Amniotic epithelial cell (primary cell): ENCODE measurements around the gene DENND1C.

Experiments used
- DNase-seq: peaks from one replicate; pipeline ENCODE4 v3.0.0-alpha.2; 2010; ENCODE audit warnings: low read depth

The DENND1C gene, protein sequence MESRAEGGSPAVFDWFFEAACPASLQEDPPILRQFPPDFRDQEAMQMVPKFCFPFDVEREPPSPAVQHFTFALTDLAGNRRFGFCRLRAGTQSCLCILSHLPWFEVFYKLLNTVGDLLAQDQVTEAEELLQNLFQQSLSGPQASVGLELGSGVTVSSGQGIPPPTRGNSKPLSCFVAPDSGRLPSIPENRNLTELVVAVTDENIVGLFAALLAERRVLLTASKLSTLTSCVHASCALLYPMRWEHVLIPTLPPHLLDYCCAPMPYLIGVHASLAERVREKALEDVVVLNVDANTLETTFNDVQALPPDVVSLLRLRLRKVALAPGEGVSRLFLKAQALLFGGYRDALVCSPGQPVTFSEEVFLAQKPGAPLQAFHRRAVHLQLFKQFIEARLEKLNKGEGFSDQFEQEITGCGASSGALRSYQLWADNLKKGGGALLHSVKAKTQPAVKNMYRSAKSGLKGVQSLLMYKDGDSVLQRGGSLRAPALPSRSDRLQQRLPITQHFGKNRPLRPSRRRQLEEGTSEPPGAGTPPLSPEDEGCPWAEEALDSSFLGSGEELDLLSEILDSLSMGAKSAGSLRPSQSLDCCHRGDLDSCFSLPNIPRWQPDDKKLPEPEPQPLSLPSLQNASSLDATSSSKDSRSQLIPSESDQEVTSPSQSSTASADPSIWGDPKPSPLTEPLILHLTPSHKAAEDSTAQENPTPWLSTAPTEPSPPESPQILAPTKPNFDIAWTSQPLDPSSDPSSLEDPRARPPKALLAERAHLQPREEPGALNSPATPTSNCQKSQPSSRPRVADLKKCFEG

GRCh38 chr19:6481541-6482342 is at the start of gene DENND1C:
Gene DENND1C, minus strand, starts transcription at chr19:6481787. Its CDS starts 92 bp downstream, at chr19:6481695.
- no peak for DNase-seq

GRCh38 chr19:6530386-6531162 is 49.0 kb upstream of the DENND1C start, which contains the start of gene TNFSF9:
Gene TNFSF9, plus strand, starts transcription at chr19:6531026. Its CDS starts 11 bp downstream, at chr19:6531037.
- peak; percentile 68 for DNase-seq

DNA sequence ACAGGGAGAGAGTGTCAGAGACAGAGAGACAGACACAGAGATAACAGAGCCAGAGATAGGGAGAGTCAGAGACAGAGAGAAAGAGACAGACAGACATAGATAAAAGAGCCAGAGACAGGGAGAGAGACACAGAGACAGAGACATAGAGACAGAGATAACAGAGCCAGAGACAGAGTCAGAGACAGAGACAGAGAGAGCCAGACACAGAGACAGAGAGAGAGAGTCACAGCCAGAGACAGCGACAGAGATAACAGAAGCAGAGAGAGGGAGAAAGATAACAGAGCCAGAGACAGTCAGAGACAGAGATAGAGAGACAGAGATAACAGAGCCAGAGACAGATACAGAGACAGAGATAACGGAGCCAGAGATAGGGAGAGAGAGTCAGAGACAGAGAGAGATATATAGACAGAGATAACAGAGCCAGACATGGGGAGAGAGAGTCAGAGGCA is 48.4 kb upstream of the DENND1C start:
- DNase-seq, result no peak

- no peak for DNase-seq
Observed at GRCh38 chr19:6529351-6529750, 47.8 kb upstream of the DENND1C start.

DNA sequence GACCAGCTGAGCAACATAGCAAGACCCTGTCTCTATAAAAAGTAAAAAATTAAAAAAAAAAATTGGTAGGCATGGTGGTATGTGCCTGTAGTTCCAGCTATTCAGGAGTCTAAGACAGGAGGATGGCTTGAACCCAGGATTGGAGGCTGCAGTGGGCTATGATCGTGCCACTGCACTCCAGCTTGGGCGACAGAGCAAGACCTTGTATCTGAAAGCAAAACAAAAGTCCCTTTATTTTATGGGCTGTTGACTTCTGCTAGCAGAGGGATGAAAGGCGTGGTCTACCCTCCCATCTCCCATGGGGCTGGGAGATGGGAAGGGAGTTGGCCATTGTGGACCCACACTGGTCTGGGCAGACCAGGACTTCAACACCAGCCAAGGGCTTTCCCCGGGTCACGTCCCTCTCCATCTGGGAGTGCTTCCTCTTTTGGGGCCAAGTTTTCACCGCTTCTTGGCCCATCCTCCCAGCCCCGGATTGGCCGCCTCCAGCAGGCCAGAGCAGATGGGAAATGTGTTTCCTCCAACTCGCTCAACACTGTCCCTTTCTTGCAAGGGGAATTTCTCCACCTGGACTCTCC is 47.0 kb upstream of the DENND1C start:
- no peak for DNase-seq

GRCh38 chr19:6527893-6528543 is 46.4 kb upstream of the DENND1C start:
- DNase-seq, result no peak

- no peak for DNase-seq
Observed at GRCh38 chr19:6524311-6524710, 42.7 kb upstream of the DENND1C start.

DNA sequence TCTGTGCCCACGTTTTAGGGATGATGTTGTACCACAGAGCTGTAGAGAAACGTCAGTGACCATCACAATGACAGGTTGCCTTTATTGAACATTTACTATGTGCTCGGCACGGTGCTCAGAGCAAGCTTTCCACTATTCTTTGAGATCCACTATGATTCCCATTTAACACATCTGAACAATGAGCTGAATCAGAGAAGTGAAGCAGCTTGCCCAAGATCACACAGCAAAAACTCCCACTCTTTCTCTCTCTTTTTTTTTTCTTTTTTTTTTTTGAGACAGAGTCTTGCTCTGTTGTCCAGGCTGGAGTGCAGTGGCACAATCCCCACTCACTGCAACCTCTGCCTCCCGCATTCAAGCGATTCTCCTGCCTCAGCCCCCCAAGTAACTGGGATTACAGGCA is 41.1 kb upstream of the DENND1C start:
- no peak for DNase-seq

DNA sequence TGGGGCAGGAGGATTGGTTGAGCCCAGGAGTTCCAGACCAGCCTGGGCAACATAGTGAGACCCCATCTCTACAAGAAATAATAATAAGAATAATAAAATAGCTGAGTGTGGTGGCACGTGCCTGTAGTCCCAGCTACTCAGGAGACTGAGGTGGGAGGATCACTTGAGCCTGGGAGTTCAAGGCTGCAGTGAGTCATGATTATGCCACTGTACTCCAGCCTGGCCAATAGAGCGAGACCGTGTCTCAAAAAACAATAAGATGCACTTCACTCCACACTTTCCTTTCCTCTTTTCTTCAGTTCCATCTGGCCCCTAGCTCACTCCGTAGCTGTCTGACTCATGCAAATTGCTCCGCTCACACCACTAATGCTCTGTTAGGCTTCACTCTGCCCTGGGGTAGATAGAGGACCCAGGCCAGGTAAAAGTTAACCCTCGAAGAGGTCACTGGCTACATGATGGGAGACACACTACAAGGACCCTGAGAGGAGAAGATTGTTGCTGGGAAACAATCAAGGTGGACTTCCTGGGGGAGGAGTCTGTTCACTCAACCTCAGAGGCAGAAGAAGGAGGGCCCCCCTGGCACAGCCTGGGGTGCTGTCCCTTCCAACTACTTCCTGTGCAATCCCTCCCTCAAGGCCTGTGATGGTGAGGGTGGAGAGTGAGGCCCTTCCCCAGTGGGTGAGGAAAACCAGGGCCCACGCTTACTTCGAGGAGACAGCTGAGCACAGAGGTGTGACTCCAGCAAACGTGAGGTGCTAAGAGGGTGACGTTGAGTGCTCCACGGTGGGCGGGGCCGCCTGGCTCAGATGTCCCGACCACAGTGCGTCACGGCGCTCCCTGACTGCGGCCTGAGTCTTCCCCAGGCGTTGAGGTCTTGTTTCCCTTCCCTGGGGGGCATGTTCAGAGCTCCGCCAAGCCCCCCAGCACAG is 40.4 kb upstream of the DENND1C start:
- DNase-seq, result no peak

- DNase-seq, result peak; percentile 66
Observed at GRCh38 chr19:6519289-6519688, 37.7 kb upstream of the DENND1C start.

DNA sequence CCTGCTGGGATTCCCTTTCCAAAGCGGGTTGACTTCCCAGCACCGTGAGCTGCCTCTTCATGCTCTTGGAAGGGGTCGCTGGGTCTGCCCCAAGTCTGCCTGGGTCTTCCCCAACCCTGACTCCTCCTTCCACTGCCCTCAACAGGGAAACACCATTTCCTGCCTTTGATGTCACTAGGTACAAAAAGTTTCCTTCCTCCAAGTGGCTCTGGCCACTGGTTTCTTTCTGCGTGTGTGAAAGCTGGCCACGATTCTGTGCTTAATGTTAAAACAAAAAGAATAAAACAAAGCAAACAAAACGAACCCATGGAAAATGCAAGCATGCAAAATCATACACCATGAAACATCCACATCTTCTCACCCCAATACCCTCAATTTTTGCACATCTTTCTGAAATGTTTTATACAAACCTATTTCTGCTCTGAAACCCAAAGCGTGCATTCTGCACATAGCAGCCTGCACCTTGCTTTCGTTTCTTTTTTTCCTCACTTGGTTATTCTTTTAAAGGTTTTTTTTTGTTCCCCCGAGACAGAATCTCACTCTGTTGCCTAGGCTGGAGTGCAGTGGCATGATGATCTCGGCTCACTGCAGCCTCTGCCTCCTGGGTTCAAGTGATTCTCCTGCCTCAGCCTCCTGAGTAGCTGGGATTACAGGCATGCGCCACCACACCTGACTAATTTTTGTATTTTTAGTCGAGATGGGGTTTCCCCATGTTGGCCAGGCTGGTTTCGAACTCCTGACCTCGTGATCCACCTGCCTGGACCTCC is 36.7 kb upstream of the DENND1C start:
- DNase-seq, result no peak

DNA sequence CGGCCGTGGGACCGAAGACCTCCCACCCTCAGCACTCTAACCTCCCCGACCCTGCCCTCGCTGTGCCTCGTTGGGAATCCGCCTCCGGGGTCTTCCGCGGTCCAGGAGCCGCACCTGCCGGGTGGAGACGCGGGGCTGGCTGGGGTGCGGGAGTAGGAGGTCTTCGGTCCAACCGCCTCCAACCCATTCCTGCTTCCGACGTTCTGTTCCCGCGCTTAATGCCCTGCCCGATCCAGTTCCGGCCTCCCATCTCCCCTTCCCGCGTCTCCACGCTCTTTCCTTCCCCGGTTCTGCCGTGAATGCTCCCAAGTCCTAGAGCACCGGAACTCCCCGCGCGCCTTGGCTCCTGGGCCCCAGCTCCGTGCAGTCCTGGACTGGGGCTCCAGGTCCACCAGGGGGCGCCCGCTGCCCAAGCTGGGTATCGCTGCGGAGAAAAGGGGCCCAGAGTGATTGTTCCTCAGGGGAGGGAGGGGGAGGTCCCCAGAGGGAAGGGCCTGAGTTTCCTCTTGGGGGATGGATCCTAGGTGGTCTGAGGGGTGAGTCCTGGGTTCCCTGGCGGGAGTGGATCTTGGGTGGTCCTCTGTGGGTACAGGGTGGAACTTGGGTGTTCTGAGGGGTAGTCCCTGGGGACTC is 35.2 kb upstream of the DENND1C start:
- DNase-seq, result peak; percentile 55

GRCh38 chr19:6516018-6516658 is 34.6 kb upstream of the DENND1C start:
- DNase-seq, result peak; percentile 81

DNA sequence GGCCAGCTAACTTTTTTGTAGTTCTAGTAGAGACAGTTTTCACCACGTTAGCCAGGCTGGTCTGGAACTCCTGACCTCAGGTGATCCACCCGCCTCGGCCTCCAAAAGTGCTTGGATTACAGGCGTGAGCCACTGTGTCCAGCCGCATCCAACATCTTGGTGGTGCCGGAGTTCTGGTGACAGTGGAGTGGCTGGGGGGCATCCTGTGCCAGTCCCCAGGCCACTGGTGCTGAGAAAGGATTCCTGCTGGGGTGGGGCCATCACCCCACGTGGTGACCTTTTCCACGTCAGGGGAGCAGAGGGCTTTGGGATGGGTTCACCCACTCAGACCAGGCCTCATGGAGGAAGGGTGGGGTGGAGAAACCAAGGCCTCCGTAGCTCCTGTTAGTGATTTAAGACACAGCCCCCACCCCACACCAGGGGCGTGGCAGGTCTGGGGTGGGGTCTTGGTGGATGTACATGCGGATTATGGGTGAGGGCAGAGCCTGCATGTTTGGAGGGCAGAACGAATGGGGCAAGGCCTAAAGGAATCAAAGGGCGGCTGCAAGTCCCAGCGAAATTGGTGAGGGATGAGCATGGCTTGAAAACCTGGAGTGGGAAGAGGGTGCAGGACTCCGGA is 33.4 kb upstream of the DENND1C start:
- no peak for DNase-seq

DNA sequence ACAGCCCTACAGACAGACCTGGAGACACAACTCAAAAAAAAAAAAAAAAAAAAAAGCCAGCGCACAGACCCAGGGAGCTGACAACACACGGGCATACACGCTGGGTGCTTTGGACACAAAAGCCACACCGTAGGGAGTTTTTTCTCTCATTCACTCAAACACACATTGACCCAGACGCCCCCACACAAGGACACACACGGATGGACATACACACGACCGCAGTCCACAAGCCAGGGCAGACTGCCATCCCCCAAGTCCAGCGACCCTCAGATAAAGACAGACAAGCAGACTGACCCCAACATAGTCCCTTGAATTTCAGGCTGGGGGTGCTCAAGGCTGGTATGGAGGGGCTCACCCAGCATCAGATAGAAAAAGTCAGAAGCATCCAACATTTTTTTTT is 32.5 kb upstream of the DENND1C start:
- DNase-seq, result no peak

GRCh38 chr19:6510618-6511017 is 29.0 kb upstream of the DENND1C start:
- DNase-seq, result no peak
